Effector memory CD8-positive, alpha-beta T cell (primary cell): ENCODE measurements around the gene CDC42EP1.

Source experiments
- ATAC-seq: fragments of 150-1000 bp; cut with Tn5 transposase; replicated peaks from 2 replicates; pipeline ENCODE4 v1.10.0; 2021; ENCODE audit warnings: mild to moderate bottlenecking, moderate library complexity
- DNase-seq, 3 experiments: peaks; one replicate each; pipeline ENCODE4 v3.0.0; 2021
- H3K27ac Mint-ChIP-seq, 2 donors: one replicate each; pipeline ENCODE4 v1.8.0; 2022; ENCODE audit warnings: mild to moderate bottlenecking in 2 of 2, mixed read lengths in 2 of 2, moderate library complexity in 2 of 2
- H3K27me3 Mint-ChIP-seq, 2 donors: one replicate each; pipeline ENCODE4 v1.8.0; 2022; ENCODE audit warnings: mixed read lengths in 2 of 2
- H3K36me3 Mint-ChIP-seq: one replicate; pipeline ENCODE4 v1.8.0; 2022; ENCODE audit warnings: mild to moderate bottlenecking, moderate library complexity, mixed read lengths; ENCODE audit not compliant: insufficient read depth
- H3K4me1 Mint-ChIP-seq, 2 donors: one replicate each; pipeline ENCODE4 v1.8.0; 2022; ENCODE audit warnings: low read depth in 2 of 2, mixed read lengths in 2 of 2
- H3K4me3 Mint-ChIP-seq, 2 donors: one replicate each; pipeline ENCODE4 v1.8.0; 2022; ENCODE audit warnings: mild to moderate bottlenecking in 2 of 2, mixed read lengths in 2 of 2, moderate library complexity in 2 of 2
- H3K9me3 Mint-ChIP-seq, 2 donors: one replicate each; pipeline ENCODE4 v1.8.0; 2022; ENCODE audit warnings: mixed read lengths in 2 of 2

The CDC42EP1 gene

GRCh38 chr22:37558815-37559214 lies 1.5 kb upstream of the CDC42EP1 start:
- Mint-ChIP-seq H3K27ac (no peak overlapping the region), H3K27me3 (peaks cover 50 to 84% of the 10 kb centered on the region in 2 donors)

GRCh38 chr22:37559521-37559900 lies 769 bp upstream of the CDC42EP1 start:
- no peaks in the 10 kb centered on the region for H3K9me3 Mint-ChIP-seq
- peaks cover 48 to 84% of the 10 kb centered on the region in 2 donors for H3K27me3 Mint-ChIP-seq
- no peak overlapping the region for H3K27ac Mint-ChIP-seq

More at GRCh38 chr22:37558815-37559214, 1.5 kb upstream of the CDC42EP1 start:
- H3K36me3 Mint-ChIP-seq = peaks cover 3% of the 10 kb centered on the region
- DNase-seq (no peak), ATAC-seq (no peak)
- peak overlapping the region; percentile 26 to 53 for H3K4me3 Mint-ChIP-seq
- H3K9me3 Mint-ChIP-seq = no peaks in the 10 kb centered on the region
- H3K4me1 Mint-ChIP-seq = peaks cover 12 to 22% of the 10 kb centered on the region in 2 donors

GRCh38 chr22:37560608-37561211 lies 430 bp downstream of the CDC42EP1 start:
- Mint-ChIP-seq H3K36me3 (peaks cover 3% of the 10 kb centered on the region), H3K4me3 (peak overlapping the region; percentile 75), H3K27me3 (peaks cover 45 to 88% of the 10 kb centered on the region in 2 donors), H3K9me3 (no peaks in the 10 kb centered on the region), H3K4me1 (peaks cover 12 to 24% of the 10 kb centered on the region in 2 donors), H3K27ac (no peak overlapping the region)
- DNase-seq (no peak), ATAC-seq (peak; percentile 18)

More at GRCh38 chr22:37559521-37559900, 769 bp upstream of the CDC42EP1 start:
- ATAC-seq (no peak), DNase-seq (no peak)
- peak overlapping the region; percentile 26 to 53 for H3K4me3 Mint-ChIP-seq
- peaks cover 3% of the 10 kb centered on the region for H3K36me3 Mint-ChIP-seq
- peaks cover 12 to 22% of the 10 kb centered on the region in 2 donors for H3K4me1 Mint-ChIP-seq

- ATAC-seq (peak; percentile 54), DNase-seq (peak; percentile 76 to 77 (median 76))
- H3K9me3 Mint-ChIP-seq = no peaks in the 10 kb centered on the region
- peaks cover 38 to 87% of the 10 kb centered on the region in 2 donors for H3K27me3 Mint-ChIP-seq
- H3K36me3 Mint-ChIP-seq = peaks cover 3% of the 10 kb centered on the region
- H3K4me1 Mint-ChIP-seq = peaks cover 19 to 29% of the 10 kb centered on the region in 2 donors
- peak overlapping the region in 1 of 2 donors; percentile 20 for H3K27ac Mint-ChIP-seq
- H3K4me3 Mint-ChIP-seq = peak overlapping the region; percentile 75
Measured at GRCh38 chr22:37561212-37562048, 1.1 kb downstream of the CDC42EP1 start.

GRCh38 chr22:37562049-37562875 lies 2.0 kb downstream of the CDC42EP1 start:
- Mint-ChIP-seq H3K4me1 (peaks cover 26 to 32% of the 10 kb centered on the region in 2 donors), H3K27ac (no peak overlapping the region), H3K4me3 (peak overlapping the region; percentile 75), H3K9me3 (no peaks in the 10 kb centered on the region), H3K36me3 (peaks cover 4% of the 10 kb centered on the region), H3K27me3 (peaks cover 37 to 79% of the 10 kb centered on the region in 2 donors)
- ATAC-seq = no peak
- DNase-seq = no peak

GRCh38 chr22:37563153-37564081 lies 3.1 kb downstream of the CDC42EP1 start:
- ATAC-seq (no peak), DNase-seq (no peak)
- H3K4me1 Mint-ChIP-seq = peaks cover 26 to 37% of the 10 kb centered on the region in 2 donors
- H3K9me3 Mint-ChIP-seq = no peaks in the 10 kb centered on the region
- H3K27me3 Mint-ChIP-seq = peaks cover 37 to 73% of the 10 kb centered on the region in 2 donors
- peaks cover 8% of the 10 kb centered on the region for H3K36me3 Mint-ChIP-seq
- no peak overlapping the region for H3K27ac Mint-ChIP-seq
- no peak overlapping the region for H3K4me3 Mint-ChIP-seq

- H3K4me3 Mint-ChIP-seq = no peak overlapping the region
- DNase-seq = no peak
- H3K27ac Mint-ChIP-seq = no peak overlapping the region
- H3K27me3 Mint-ChIP-seq = peaks cover 30 to 66% of the 10 kb centered on the region in 2 donors
- no peak for ATAC-seq
- peaks cover 26 to 37% of the 10 kb centered on the region in 2 donors for H3K4me1 Mint-ChIP-seq
- H3K9me3 Mint-ChIP-seq = no peaks in the 10 kb centered on the region
- peaks cover 8% of the 10 kb centered on the region for H3K36me3 Mint-ChIP-seq
Measured at GRCh38 chr22:37564111-37564711, 3.9 kb downstream of the CDC42EP1 start.

- Mint-ChIP-seq H3K27me3 (peaks cover 30 to 65% of the 10 kb centered on the region in 2 donors), H3K9me3 (no peaks in the 10 kb centered on the region), H3K27ac (no peak overlapping the region), H3K36me3 (peaks cover 8% of the 10 kb centered on the region), H3K4me1 (peaks cover 26 to 37% of the 10 kb centered on the region in 2 donors), H3K4me3 (peak overlapping the region in 1 of 2 donors; percentile 71)
- ATAC-seq (no peak), DNase-seq (no peak)
Measured at GRCh38 chr22:37565830-37566229, 5.5 kb downstream of the CDC42EP1 start.

GRCh38 chr22:37566329-37566837 lies 6.1 kb downstream of the CDC42EP1 start:
- H3K9me3 Mint-ChIP-seq = no peaks in the 10 kb centered on the region
- peak overlapping the region; percentile 71 to 75 for H3K4me3 Mint-ChIP-seq
- ATAC-seq (peak; percentile 60), DNase-seq (peak; percentile 46 to 51 (median 51))
- H3K27ac Mint-ChIP-seq = peak overlapping the region in 1 of 2 donors; percentile 49
- H3K4me1 Mint-ChIP-seq = peaks cover 23 to 33% of the 10 kb centered on the region in 2 donors
- H3K27me3 Mint-ChIP-seq = peaks cover 26 to 60% of the 10 kb centered on the region in 2 donors
- H3K36me3 Mint-ChIP-seq = peaks cover 8% of the 10 kb centered on the region

GRCh38 chr22:37566903-37567798 lies 6.9 kb downstream of the CDC42EP1 start:
- Mint-ChIP-seq H3K4me1 (peaks cover 15 to 26% of the 10 kb centered on the region in 2 donors), H3K27me3 (peaks cover 19 to 58% of the 10 kb centered on the region in 2 donors), H3K36me3 (peaks cover 8% of the 10 kb centered on the region), H3K9me3 (no peaks in the 10 kb centered on the region), H3K27ac (peak overlapping the region in 1 of 2 donors; percentile 49), H3K4me3 (peak overlapping the region; percentile 71 to 75)
- DNase-seq (peak; percentile 91 to 93 (median 92)), ATAC-seq (peak; percentile 81)

GRCh38 chr22:37568012-37568411 lies 7.7 kb downstream of the CDC42EP1 start:
- H3K4me1 Mint-ChIP-seq = peaks cover 14 to 21% of the 10 kb centered on the region in 2 donors
- peaks cover 8% of the 10 kb centered on the region for H3K36me3 Mint-ChIP-seq
- no peak for DNase-seq
- no peak overlapping the region for H3K4me3 Mint-ChIP-seq
- H3K27me3 Mint-ChIP-seq = peaks cover 11 to 52% of the 10 kb centered on the region in 2 donors
- H3K27ac Mint-ChIP-seq = no peak overlapping the region
- ATAC-seq = no peak
- no peaks in the 10 kb centered on the region for H3K9me3 Mint-ChIP-seq
